Heart left ventricle (tissue), 16 donors: ENCODE data around the gene GDF10. TPM values are rescaled to one million over a fixed set of nuclear protein-coding genes. Genes with fewer than 3 reads are reported as not detected.

ENCODE experiments used
- ATAC-seq, 4 donors: fragments of 200-7000 bp; cut with Tn5 transposase; one replicate each; pipeline ENCODE4 v1.9.1; 2020 to 2022; ENCODE audit warnings: moderate library complexity in 4 of 4, mild to moderate bottlenecking in 3 of 4, moderate number of reproducible peaks in 1 of 4
- DNase-seq, 5 donors: peaks; one replicate each; pipeline ENCODE4 v3.0.0-alpha.2; 2020
- H3K27ac ChIP-seq, 12 donors: fragments of 200-600 bp; sonication (generic) in 4 of 12; one replicate each; pipeline versions ENCODE4 v1.5.0 to v1.8.0; 2016 to 2022; ENCODE audit warnings: mild to moderate bottlenecking in 2 of 12
- H3K27me3 ChIP-seq, 9 donors: fragments of 200-600 bp; sonication (generic) in 2 of 9; one replicate each; pipeline versions ENCODE4 v1.5.1 to v1.8.0; 2016 to 2022; ENCODE audit warnings: mild to moderate bottlenecking in 3 of 9
- H3K36me3 ChIP-seq, 9 donors: fragments of 200-600 bp; sonication (generic) in 2 of 9; one replicate each; pipeline versions ENCODE4 v1.5.0 to v1.8.0; 2018 to 2022; ENCODE audit warnings: mild to moderate bottlenecking in 2 of 9
- H3K4me1 ChIP-seq, 12 donors: fragments of 200-600 bp; sonication (generic) in 4 of 12; one replicate each; pipeline versions ENCODE4 v1.5.0 to v1.8.0; 2016 to 2022; ENCODE audit warnings: mild to moderate bottlenecking in 3 of 12
- H3K4me3 ChIP-seq, 12 donors: fragments of 200-600 bp; sonication (generic) in 4 of 12; one replicate each; pipeline versions ENCODE4 v1.5.0 to v1.8.0; 2017 to 2022; ENCODE audit warnings: mild to moderate bottlenecking in 9 of 12, moderate library complexity in 4 of 12
- H3K9me3 ChIP-seq, 12 donors: fragments of 200-600 bp; sonication (generic) in 4 of 12; one replicate each; pipeline versions ENCODE4 v1.5.0 to v1.8.0; 2016 to 2022; ENCODE audit warnings: mild to moderate bottlenecking in 1 of 12
- POLR2A ChIP-seq, 2 donors: fragments of 450-650 bp; IDR thresholded peaks; one replicate each; pipeline ENCODE4 v1.6.1; 2017; ENCODE audit warnings: antibody characterized with exemption in 2 of 2, mild to moderate bottlenecking in 2 of 2, moderate library complexity in 2 of 2
- WGBS, 4 donors: extraction: QIAGEN DNeasy Blood & Tissue Kit in 2 of 4; methylation state at CpG; one replicate each; pipeline versions ENCODE4 v1.1.5 to v1.1.7; 2013 to 2018; 5-methylcytosine and 5-hydroxymethylcytosine counted together
- intact Hi-C, 10 donors: fragments of 100-400 bp; cut with DNase I; formaldehyde crosslinking; loops; one replicate each; pipeline versions ENCODE4 v1.11.1 to v1.14.2; 2022
- polyA plus RNA-seq, 2 donors: library from polyadenylated mRNA; stranded (reverse); fragments of 200-250 nt; gene quantifications; one replicate each; pipeline ENCODE4 v1.2.3, GENCODE V29; 2013
- total RNA-seq, 9 donors: library from RNA; depleted of rRNA in 2 of 9; stranded (reverse); fragments of >200 nt in 2 of 9; fragmentation: NEBNext Ultra II Directional in 3 of 9; extraction: Animal tissue kit (Norgen Biotek cat#: 25700) in 3 of 9; gene quantifications; one replicate each; pipeline versions ENCODE4 v1.1.0 to v1.2.4, GENCODE V29; 2016 to 2023
- TF ChIP-seq, protein P1 (sequence below), 12 donors: fragments of 200-600 bp; sonication (generic) in 4 of 12; IDR thresholded peaks; one replicate each; pipeline versions ENCODE4 v1.5.0 to v1.8.0; 2018 to 2022; ENCODE audit warnings: antibody characterized with exemption in 12 of 12, mild to moderate bottlenecking in 5 of 12
- donor health status: ischemic (EF 13 %, LVEDD 7.1; RV severe dilation, severe dysfunction).
- donor health status: healthy with polysubstance abuse.
- donor health status: DM: no; HTN: yes; CAD: no.
- donor health status: DM: no; HTN: no; CAD: no.
- donor health status: ischemic (EF 25% LVEDD 6.9; RV normal size, moderate dysfunction).
- donor health status: ischemic (EF 25% LVEDD 5.7; RV mildly dilated, moderate dysfunction).
- donor health status: healthy.
- donor health status: DM: yes; HTN: yes; CAD: no.
- donor health status: ischemic (EF 35%, LVEDD 5.7; RV mildly dilated, moderate dysfunction).
- donor health status: nonischemic (EF 11% LVEDD 7.7; RV severe dilation, severe dysfunction).
- donor health status: DM: yes; HTN: yes; CAD: no.
- donor health status: PGD.
- donor health status: ischemic (EF 29% LVEDD 5.4; RV normal size, mild dysfunction).
- donor health status: nonischemic (EF 23%, LVEDD 6.1; RV moderate dilation, normal function).

The GDF10 gene
- total and polyA plus RNA-seq, 11 donors, result 0.19 to 1.6 (median 0.30) TPM; not detected in 3

DNA sequence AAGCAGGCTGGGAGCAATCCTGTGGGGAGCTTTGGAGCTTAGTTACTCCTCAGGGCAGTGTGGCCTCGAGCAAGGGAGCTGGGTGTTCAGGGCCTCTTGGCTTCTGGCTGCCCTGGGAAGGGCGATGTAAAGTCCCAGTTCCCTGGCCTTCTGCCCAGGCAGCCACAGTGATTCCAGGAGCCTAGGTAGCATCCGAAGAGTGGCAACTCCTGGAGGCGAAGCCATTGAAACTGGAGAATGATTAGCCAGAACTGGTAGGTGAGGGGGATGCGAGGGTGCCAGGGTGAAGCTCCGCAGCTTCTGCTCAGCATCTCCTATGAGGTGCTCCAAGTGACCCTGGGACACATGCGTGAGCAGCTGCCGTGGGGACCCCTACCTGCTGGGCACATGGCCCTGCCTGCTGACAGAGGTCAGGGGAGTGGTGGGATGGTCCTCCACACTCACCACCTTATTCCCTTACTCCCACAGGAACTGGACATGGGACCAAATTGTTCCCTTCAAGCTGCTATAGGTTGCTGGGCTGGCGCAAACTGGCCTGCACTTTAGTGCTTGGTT lies 14.5 kb downstream of the GDF10 start:
- no peaks in the 10 kb centered on the region for H3K9me3 ChIP-seq
- peaks cover 0 to 10% (median 4%) of the 10 kb centered on the region in 12 donors for H3K4me1 ChIP-seq
- H3K27ac ChIP-seq, result no peak overlapping the region
- H3K36me3 ChIP-seq, result no peaks in the 10 kb centered on the region
- DNase-seq (peak in 1 of 5 donors; percentile 43), ATAC-seq (no peak)
- H3K4me3 ChIP-seq, result no peak overlapping the region
- TF ChIP-seq POLR2A (IDR thresholded peaks at IDR 0.05), result no peak
- H3K27me3 ChIP-seq, result no peaks in the 10 kb centered on the region
- intact Hi-C loops, result loop anchor here in 3 of 10 donors (5.0 to 10.0 kb wide), 4 partner anchors 267 to 320 kb away; no protein-coding TSS in a partner anchor
- 69 to 84% (median 77%) methylated on average over 9 of the region's 9 CpGs for WGBS, 4 donors

DNA sequence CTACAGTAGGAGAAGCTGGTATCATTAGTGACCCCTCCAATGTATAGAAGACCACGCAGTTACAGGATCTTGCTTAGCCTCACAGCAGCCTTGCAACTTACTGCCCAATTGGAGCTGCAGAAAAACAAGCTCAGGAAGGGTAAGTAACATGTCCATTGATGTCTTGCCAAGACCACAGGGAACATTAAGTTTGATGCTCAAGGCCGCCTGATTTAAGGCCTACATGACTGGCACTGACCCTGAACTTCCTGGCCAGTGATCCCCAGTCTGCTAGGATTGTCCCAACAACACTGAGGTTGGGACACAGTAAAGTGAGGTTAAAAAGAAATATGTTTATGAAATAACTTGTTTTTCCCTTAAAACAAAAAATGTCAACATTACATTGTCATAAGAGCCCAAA lies 15.4 kb downstream of the GDF10 start:
- H3K4me3 ChIP-seq, result no peak overlapping the region
- no peaks in the 10 kb centered on the region for H3K27me3 ChIP-seq
- no peaks in the 10 kb centered on the region for H3K9me3 ChIP-seq
- no peak for DNase-seq
- TF ChIP-seq POLR2A (IDR thresholded peaks at IDR 0.05), result no peak
- TF ChIP-seq, protein P1, sequence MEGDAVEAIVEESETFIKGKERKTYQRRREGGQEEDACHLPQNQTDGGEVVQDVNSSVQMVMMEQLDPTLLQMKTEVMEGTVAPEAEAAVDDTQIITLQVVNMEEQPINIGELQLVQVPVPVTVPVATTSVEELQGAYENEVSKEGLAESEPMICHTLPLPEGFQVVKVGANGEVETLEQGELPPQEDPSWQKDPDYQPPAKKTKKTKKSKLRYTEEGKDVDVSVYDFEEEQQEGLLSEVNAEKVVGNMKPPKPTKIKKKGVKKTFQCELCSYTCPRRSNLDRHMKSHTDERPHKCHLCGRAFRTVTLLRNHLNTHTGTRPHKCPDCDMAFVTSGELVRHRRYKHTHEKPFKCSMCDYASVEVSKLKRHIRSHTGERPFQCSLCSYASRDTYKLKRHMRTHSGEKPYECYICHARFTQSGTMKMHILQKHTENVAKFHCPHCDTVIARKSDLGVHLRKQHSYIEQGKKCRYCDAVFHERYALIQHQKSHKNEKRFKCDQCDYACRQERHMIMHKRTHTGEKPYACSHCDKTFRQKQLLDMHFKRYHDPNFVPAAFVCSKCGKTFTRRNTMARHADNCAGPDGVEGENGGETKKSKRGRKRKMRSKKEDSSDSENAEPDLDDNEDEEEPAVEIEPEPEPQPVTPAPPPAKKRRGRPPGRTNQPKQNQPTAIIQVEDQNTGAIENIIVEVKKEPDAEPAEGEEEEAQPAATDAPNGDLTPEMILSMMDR (IDR thresholded peaks at IDR 0.05), result no peak
- H3K36me3 ChIP-seq, result no peaks in the 10 kb centered on the region
- no peak for ATAC-seq
- 83 to 93% (median 85%) methylated on average over 2 of the region's 2 CpGs for WGBS, 4 donors
- H3K4me1 ChIP-seq, result peaks cover 0 to 10% (median 4%) of the 10 kb centered on the region in 12 donors
- intact Hi-C loops, result loop anchor here in 3 of 10 donors (5.0 to 10.0 kb wide), 3 partner anchors 268 to 321 kb away; no protein-coding TSS in a partner anchor
- H3K27ac ChIP-seq, result no peak overlapping the region

DNA sequence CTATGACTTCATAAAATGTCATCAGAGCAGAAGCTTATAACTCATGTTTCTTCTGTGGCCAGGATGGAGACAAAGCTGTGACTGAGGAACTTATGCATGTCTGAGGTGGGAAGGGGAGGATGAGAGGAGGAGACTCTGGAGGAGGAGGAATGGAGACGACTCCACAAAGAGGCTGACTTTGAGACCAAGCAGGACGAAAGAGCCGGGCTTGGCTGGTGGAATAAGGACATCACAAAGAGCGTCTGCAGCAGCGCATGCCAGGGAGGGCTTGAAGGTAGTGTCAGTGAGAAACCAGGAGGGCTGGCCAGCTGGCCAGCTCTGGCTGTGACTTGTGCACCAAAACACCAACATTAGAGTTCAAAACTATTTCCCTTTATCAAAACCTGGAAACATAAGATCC lies 16.1 kb downstream of the GDF10 start:
- 72 to 89% (median 82%) methylated on average over 5 of the region's 5 CpGs for WGBS, 4 donors
- no peak for DNase-seq
- intact Hi-C loops, result loop anchor here in 3 of 10 donors (5.0 to 10.0 kb wide), 3 partner anchors 269 to 321 kb away; no protein-coding TSS in a partner anchor
- Histone ChIP-seq H3K27me3 (peaks cover 0 to under 1% (median 0%) of the 10 kb centered on the region in 9 donors), H3K36me3 (no peaks in the 10 kb centered on the region), H3K4me3 (no peak overlapping the region), H3K9me3 (no peaks in the 10 kb centered on the region), H3K4me1 (peaks cover 0 to 10% (median 4%) of the 10 kb centered on the region in 12 donors), H3K27ac (no peak overlapping the region)
- ATAC-seq, result no peak
- TF ChIP-seq, protein P1 (IDR thresholded peaks at IDR 0.05), result no peak
- TF ChIP-seq POLR2A (IDR thresholded peaks at IDR 0.05), result no peak

DNA sequence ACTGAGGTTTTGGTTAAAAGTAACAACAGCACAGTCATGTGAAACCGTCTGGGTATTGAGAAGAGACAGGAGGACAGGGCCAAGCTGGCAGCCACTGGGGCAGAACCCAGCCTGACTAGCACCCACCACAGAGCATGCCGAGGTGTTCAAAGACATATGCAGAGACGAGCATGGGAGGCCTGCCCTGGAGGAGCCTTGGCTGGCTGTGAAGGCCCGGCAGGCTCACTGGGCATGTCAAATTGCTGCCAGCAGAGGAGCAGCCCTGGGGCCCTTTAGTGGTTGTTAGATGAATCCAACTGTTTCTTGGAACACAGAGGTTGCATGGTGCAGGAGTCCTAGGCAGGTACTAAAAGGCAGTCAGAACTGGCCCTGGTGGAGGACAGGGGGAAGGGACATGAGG lies 17.3 kb downstream of the GDF10 start:
- Histone ChIP-seq H3K27ac (no peak overlapping the region), H3K36me3 (no peaks in the 10 kb centered on the region), H3K9me3 (no peaks in the 10 kb centered on the region), H3K4me1 (peaks cover 0 to 2% (median 0%) of the 10 kb centered on the region in 12 donors), H3K27me3 (peaks cover 0 to 8% (median 0%) of the 10 kb centered on the region in 9 donors), H3K4me3 (no peak overlapping the region)
- no peak for DNase-seq
- WGBS, 4 donors, result 76 to 83% (median 82%) methylated on average over 2 to 4 of the region's 4 CpGs
- intact Hi-C loops, result loop anchor here in 3 of 10 donors (5.0 to 10.0 kb wide), 3 partner anchors 270 to 322 kb away; no protein-coding TSS in a partner anchor
- TF ChIP-seq POLR2A (IDR thresholded peaks at IDR 0.05), result no peak
- TF ChIP-seq, protein P1 (IDR thresholded peaks at IDR 0.05), result no peak
- no peak for ATAC-seq
